GM12878 (cell line): Measurements from ENCODE around the gene AP3B1. TPM values are rescaled to one million over a fixed set of nuclear protein-coding genes. Genes with fewer than 3 reads are reported as not detected.

Source experiments
- ATAC-seq: fragments of 200-7000 bp; cut with Tn5 transposase; 3 replicates; pipeline ENCODE4 v1.9.1; 2020; ENCODE audit warnings: mild to moderate bottlenecking, moderate library complexity
- BruUV-seq: library from RNA; stranded (reverse); fragments of 400-500 nt; replicated peaks from 2 replicates; lab custom pipeline; 2021; lab: Mats Ljungman, UMichigan
- CTCF ChIA-PET: fragments of 300-600 bp; sonication (Branson Sonifier 250); formaldehyde crosslinking; extraction: SDS; loops from one replicate; lab custom pipeline; 2021; ENCODE audit warnings: inconsistent platforms; lab: Yijun Ruan, JAX
- POLR2A ChIA-PET: fragments of 350-600 bp; formaldehyde crosslinking; extraction: SDS; loops from one replicate; lab custom pipeline; 2021; ENCODE audit warnings: inconsistent platforms; lab: Charles Lee
- RAD21 ChIA-PET: fragments of 300-600 bp; sonication (Branson Sonifier 250); formaldehyde crosslinking; loops from one replicate; lab custom pipeline; 2023; ENCODE audit warnings: antibody characterized with exemption; ENCODE audit not compliant: unreplicated experiment; lab: Charles Lee
- SMC1A ChIA-PET: fragments of 300-600 bp; sonication (Branson Sonifier 250); formaldehyde crosslinking; loops from one replicate; lab custom pipeline; 2023; ENCODE audit not compliant: unreplicated experiment, uncharacterized antibody; lab: Charles Lee
- DNase-seq: peaks from one replicate; pipeline ENCODE4 v3.0.0-alpha.2; 2011; ENCODE audit warnings: low read depth, low spot score
- FAIRE-seq: peaks from 3 replicates; lab custom pipeline; 2011; peaks lifted over from hg19 to GRCh38; lab: Jason Lieb, UNC
- H2AFZ ChIP-seq: 2 replicates; pipeline ENCODE4 v1.6.0; 2011; ENCODE audit warnings: low read depth, low read length, control low read depth; ENCODE audit not compliant: control insufficient read depth
- H3K27ac ChIP-seq: 2 replicates; pipeline ENCODE4 v1.5.1; 2011; ENCODE audit warnings: control low read depth; ENCODE audit not compliant: control insufficient read depth, insufficient read depth
- H3K27me3 ChIP-seq, 2 experiments: replicated peaks in 1 of 2; 2 replicates each; pipeline versions ENCODE4 v1.6.0 to v1.6.1; 2011; ENCODE audit warnings: low read length in 1 of 2; ENCODE audit not compliant: control insufficient read depth in 2 of 2, insufficient read depth in 2 of 2
- H3K36me3 ChIP-seq, 2 experiments: 2 replicates each; pipeline ENCODE4 v1.5.1; 2011; ENCODE audit warnings: low read length in 1 of 2; ENCODE audit not compliant: control insufficient read depth in 2 of 2, insufficient read depth in 2 of 2
- H3K4me1 ChIP-seq: 2 replicates; pipeline ENCODE4 v1.6.1; 2011; ENCODE audit warnings: mild to moderate bottlenecking, low read length, moderate library complexity, mixed read lengths; ENCODE audit not compliant: control insufficient read depth, insufficient read depth
- H3K4me2 ChIP-seq: 2 replicates; pipeline ENCODE4 v1.6.0; 2011; ENCODE audit warnings: control low read depth; ENCODE audit not compliant: control insufficient read depth, insufficient read depth
- H3K4me3 ChIP-seq: fragments of 200-600 bp; sonication (generic); 2 replicates; pipeline ENCODE4 v1.5.1; 2016
- H3K79me2 ChIP-seq: 2 replicates; pipeline ENCODE4 v1.6.0; 2011; ENCODE audit warnings: low read length; ENCODE audit not compliant: control insufficient read depth, insufficient read depth
- H3K9ac ChIP-seq: 2 replicates; pipeline ENCODE4 v1.8.0; 2011; ENCODE audit warnings: low read length, control low read depth, mixed read lengths; ENCODE audit not compliant: control insufficient read depth, insufficient read depth
- H3K9me3 ChIP-seq: replicated peaks from 3 replicates; pipeline ENCODE4 v1.5.1; 2011; ENCODE audit warnings: mild to moderate bottlenecking, low read length; ENCODE audit not compliant: control insufficient read depth, insufficient read depth
- H4K20me1 ChIP-seq: 2 replicates; pipeline ENCODE4 v1.6.0; 2011; ENCODE audit not compliant: control insufficient read depth, insufficient read depth
- CHD1 ChIP-seq: IDR thresholded peaks from 2 replicates; pipeline ENCODE4 v1.6.1; 2012; ENCODE audit warnings: low read depth, low read length, improper control_type of control experiment
- EGR1 ChIP-seq, 2 experiments: IDR thresholded peaks; 1 replicate in 1 of 2; 2 replicates in 1 of 2; pipeline ENCODE4 v1.6.1; 2011 to 2012; ENCODE audit warnings: low read depth in 2 of 2, low read length in 2 of 2, borderline replicate concordance in 1 of 2, mild to moderate bottlenecking in 1 of 2, moderate library complexity in 1 of 2
- HCFC1 ChIP-seq: fragments of 150-350 bp; IDR thresholded peaks from 2 replicates; pipeline ENCODE4 v1.6.1; 2014; ENCODE audit warnings: low read length
- IRF4 ChIP-seq: IDR thresholded peaks from 2 replicates; pipeline ENCODE4 v1.6.1; 2011; ENCODE audit warnings: low read depth, low read length
- KLF5 ChIP-seq: fragments of 450-650 bp; IDR thresholded peaks from 2 replicates; pipeline ENCODE4 v1.6.1; 2014; ENCODE audit warnings: mild to moderate bottlenecking; ENCODE audit not compliant: partially characterized antibody
- MEF2A ChIP-seq: IDR thresholded peaks from 2 replicates; pipeline ENCODE4 v1.6.1; 2011; ENCODE audit warnings: low read depth, mild to moderate bottlenecking, low read length, moderate library complexity; ENCODE audit not compliant: insufficient read depth
- MTA3 ChIP-seq: IDR thresholded peaks from 2 replicates; pipeline ENCODE4 v1.6.1; 2012; ENCODE audit warnings: low read length, inconsistent platforms, borderline replicate concordance
- PAX5 ChIP-seq: IDR thresholded peaks from 2 replicates; pipeline ENCODE4 v1.6.1; 2011; ENCODE audit warnings: low read depth, low read length, borderline replicate concordance
- SMC3 ChIP-seq: IDR thresholded peaks from 2 replicates; pipeline ENCODE4 v1.6.1; 2011; ENCODE audit warnings: low read length, improper control_type of control experiment, borderline replicate concordance
- SP1 ChIP-seq: IDR thresholded peaks from one replicate; pipeline ENCODE4 v1.6.1; 2011; ENCODE audit warnings: low read depth, low read length
- TAF1 ChIP-seq: IDR thresholded peaks from 2 replicates; pipeline ENCODE4 v1.6.1; 2011; ENCODE audit warnings: mild to moderate bottlenecking, low read depth, low read length, borderline replicate concordance
- WRNIP1 ChIP-seq: IDR thresholded peaks from 2 replicates; pipeline ENCODE4 v1.6.1; 2011; ENCODE audit warnings: low read depth, low read length, improper control_type of control experiment, borderline replicate concordance
- WGBS: methylation state at CpG from one replicate; pipeline ENCODE4 v1.1.6; 2016; ENCODE audit warnings: low lambda C conversion rate; ENCODE audit not compliant: insufficient replicate concordance, insufficient coverage; ENCODE audit errors: missing lambda C conversion rate; 5-methylcytosine and 5-hydroxymethylcytosine counted together
- in situ Hi-C: fragments of 300-500 bp; cut with MboI; formaldehyde crosslinking; loops from 9 replicates; pipeline ENCODE4 v1.14.3; 2018; ENCODE audit warnings: mixed read lengths
- intact Hi-C: fragments of 100-400 bp; cut with micrococcal nuclease; formaldehyde crosslinking; loops from one replicate; pipeline ENCODE4 v1.14.2; 2022; ENCODE audit not compliant: unreplicated experiment
- polyA plus RNA-seq, 11 experiments: library from polyadenylated mRNA; depleted of rRNA in 4 of 11; unstranded in 6 of 11; stranded (reverse) in 5 of 11; fragments of >200 nt; fragmentation: Nextera tagmentation in 4 of 11; fragmentation: Illumina TruSeq in 1 of 11; extraction: Ambion mirVana in 4 of 11; extraction: Trizol in 1 of 11; gene quantifications; 1 replicate in 1 of 11; 2 replicates in 10 of 11; pipeline versions ENCODE4 v1.2.1 to v1.2.3, GENCODE V29; 2011 to 2016; ENCODE audit warnings: inconsistent platforms in 2 of 11, missing spikeins in 2 of 11, low read depth in 1 of 11
- total RNA-seq, 4 experiments: library from RNA; depleted of rRNA in 3 of 4; stranded (reverse); fragments of >200 nt in 3 of 4; fragmentation: Illumina TruSeq in 1 of 4; extraction: Trizol in 1 of 4; gene quantifications; 2 replicates each; pipeline versions ENCODE4 v1.2.1 to v1.2.3, GENCODE V29; 2013 to 2021
- TF ChIP-seq, protein P1 (sequence below): fragments of 450-650 bp; IDR thresholded peaks from 2 replicates; pipeline ENCODE4 v1.6.1; 2018; ENCODE audit warnings: mild to moderate bottlenecking, low read depth, moderate library complexity; ENCODE audit not compliant: partially characterized antibody
- TF ChIP-seq, protein P2 (sequence below): IDR thresholded peaks from 2 replicates; pipeline ENCODE4 v1.6.1; 2011; ENCODE audit warnings: borderline replicate concordance, low read depth, mild to moderate bottlenecking, moderate library complexity, mixed read lengths, low read length; ENCODE audit not compliant: insufficient read depth; ENCODE audit errors: extremely low read length
- TF ChIP-seq, protein P3 (sequence below): fragments of 450-650 bp; IDR thresholded peaks from 2 replicates; pipeline ENCODE4 v1.6.1; 2014; ENCODE audit warnings: mild to moderate bottlenecking

The AP3B1 gene
- total and polyA plus RNA-seq, 10 of the 15 experiments (the other 5 are each of a cell fraction or from before 2014, with no cell fraction given), result 30.9 to 70.8 (median 46.0) TPM

DNA sequence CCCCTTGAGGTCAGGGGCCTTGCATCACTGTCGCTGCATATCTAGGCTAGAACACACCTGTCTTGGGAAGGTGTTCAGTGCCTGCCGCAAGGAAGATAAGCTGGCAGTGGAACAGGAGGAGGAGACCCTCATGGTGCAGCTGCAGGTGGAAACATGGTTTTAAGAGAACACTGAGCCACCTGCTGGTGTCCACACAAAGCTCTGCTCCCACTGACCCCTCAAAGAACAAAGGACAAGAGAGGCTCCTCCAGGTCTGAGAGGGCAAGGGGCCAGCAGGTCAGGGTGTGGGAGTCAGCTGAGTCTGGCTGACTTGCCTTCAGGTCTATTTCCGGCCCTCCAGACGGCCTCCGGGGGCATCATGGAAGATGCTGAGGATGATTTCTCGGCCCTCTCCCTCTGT is 308.2 kb downstream of the AP3B1 start:
- no peak overlapping the region for H3K9ac ChIP-seq
- no peaks in the 10 kb centered on the region for H3K36me3 ChIP-seq
- 74% methylated on average over 6 of the region's 6 CpGs for WGBS
- no peaks in the 10 kb centered on the region for H3K4me1 ChIP-seq
- intact Hi-C loops (no loop called here), in situ Hi-C loops (no loop called here)
- no TSS peak for BruUV-seq
- no peak overlapping the region for H3K4me3 ChIP-seq
- H2AFZ ChIP-seq, result no peak overlapping the region
- H3K27ac ChIP-seq, result no peak overlapping the region
- ATAC-seq (no peak; the same call in 2 of the 3 replicates), DNase-seq (no peak), FAIRE-seq (no peak)
- ChIA-PET POLR2A (no interaction called here), CTCF (no interaction called here), SMC1A (interaction anchor here (1.9 kb wide), 1 partner anchor 16 kb away, joined by 7 read pairs; no protein-coding TSS in a partner anchor), RAD21 (interaction anchor here (2.7 kb wide), 1 partner anchor 425 kb away, joined by 7 read pairs; no protein-coding TSS in a partner anchor)
- H3K9me3 ChIP-seq, result no peaks in the 10 kb centered on the region
- no peaks in the 10 kb centered on the region for H3K27me3 ChIP-seq
- no peak overlapping the region for H3K4me2 ChIP-seq
- no peaks in the 10 kb centered on the region for H4K20me1 ChIP-seq
- H3K79me2 ChIP-seq, result no peaks in the 10 kb centered on the region
- TF ChIP-seq, protein P1, sequence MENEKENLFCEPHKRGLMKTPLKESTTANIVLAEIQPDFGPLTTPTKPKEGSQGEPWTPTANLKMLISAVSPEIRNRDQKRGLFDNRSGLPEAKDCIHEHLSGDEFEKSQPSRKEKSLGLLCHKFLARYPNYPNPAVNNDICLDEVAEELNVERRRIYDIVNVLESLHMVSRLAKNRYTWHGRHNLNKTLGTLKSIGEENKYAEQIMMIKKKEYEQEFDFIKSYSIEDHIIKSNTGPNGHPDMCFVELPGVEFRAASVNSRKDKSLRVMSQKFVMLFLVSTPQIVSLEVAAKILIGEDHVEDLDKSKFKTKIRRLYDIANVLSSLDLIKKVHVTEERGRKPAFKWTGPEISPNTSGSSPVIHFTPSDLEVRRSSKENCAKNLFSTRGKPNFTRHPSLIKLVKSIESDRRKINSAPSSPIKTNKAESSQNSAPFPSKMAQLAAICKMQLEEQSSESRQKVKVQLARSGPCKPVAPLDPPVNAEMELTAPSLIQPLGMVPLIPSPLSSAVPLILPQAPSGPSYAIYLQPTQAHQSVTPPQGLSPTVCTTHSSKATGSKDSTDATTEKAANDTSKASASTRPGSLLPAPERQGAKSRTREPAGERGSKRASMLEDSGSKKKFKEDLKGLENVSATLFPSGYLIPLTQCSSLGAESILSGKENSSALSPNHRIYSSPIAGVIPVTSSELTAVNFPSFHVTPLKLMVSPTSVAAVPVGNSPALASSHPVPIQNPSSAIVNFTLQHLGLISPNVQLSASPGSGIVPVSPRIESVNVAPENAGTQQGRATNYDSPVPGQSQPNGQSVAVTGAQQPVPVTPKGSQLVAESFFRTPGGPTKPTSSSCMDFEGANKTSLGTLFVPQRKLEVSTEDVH, result no peak
- TF ChIP-seq HCFC1 (no peak), KLF5 (no peak), MEF2A (no peak), TAF1 (no peak), PAX5 (no peak), SMC3 (no peak), MTA3 (no peak), SP1 (no peak), CHD1 (no peak), EGR1 (IDR thresholded peaks at IDR 0.05; ENCODE audit: borderline replicate concordance in 1 of 2, low read depth in 2 of 2, low read length in 2 of 2) (no peak), WRNIP1 (no peak), IRF4 (no peak)
- TF ChIP-seq, protein P2, sequence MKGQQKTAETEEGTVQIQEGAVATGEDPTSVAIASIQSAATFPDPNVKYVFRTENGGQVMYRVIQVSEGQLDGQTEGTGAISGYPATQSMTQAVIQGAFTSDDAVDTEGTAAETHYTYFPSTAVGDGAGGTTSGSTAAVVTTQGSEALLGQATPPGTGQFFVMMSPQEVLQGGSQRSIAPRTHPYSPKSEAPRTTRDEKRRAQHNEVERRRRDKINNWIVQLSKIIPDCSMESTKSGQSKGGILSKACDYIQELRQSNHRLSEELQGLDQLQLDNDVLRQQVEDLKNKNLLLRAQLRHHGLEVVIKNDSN, result no peak
- TF ChIP-seq, protein P3, sequence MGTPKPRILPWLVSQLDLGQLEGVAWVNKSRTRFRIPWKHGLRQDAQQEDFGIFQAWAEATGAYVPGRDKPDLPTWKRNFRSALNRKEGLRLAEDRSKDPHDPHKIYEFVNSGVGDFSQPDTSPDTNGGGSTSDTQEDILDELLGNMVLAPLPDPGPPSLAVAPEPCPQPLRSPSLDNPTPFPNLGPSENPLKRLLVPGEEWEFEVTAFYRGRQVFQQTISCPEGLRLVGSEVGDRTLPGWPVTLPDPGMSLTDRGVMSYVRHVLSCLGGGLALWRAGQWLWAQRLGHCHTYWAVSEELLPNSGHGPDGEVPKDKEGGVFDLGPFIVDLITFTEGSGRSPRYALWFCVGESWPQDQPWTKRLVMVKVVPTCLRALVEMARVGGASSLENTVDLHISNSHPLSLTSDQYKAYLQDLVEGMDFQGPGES, result no peak
